Stimulated activated naive CD8-positive, alpha-beta T cell treated with anti-CD3 and anti-CD28 coated beads, Interleukin-15, Interleukin-2, amounts not matched to agents 100 ng/mL and 50 ng/mL, for 24 hours (primary cell): ENCODE measurements around the gene CAPN15.

Experiments used
- H3K27ac Mint-ChIP-seq: one replicate; pipeline ENCODE4 v1.8.0; 2021; ENCODE audit warnings: mild to moderate bottlenecking, mixed read lengths
- H3K27me3 Mint-ChIP-seq: one replicate; pipeline ENCODE4 v1.8.0; 2021; ENCODE audit warnings: mixed read lengths
- H3K36me3 Mint-ChIP-seq: one replicate; pipeline ENCODE4 v1.8.0; 2021; ENCODE audit warnings: low read depth, mixed read lengths
- H3K4me1 Mint-ChIP-seq: one replicate; pipeline ENCODE4 v1.8.0; 2021; ENCODE audit warnings: low read depth, mixed read lengths
- H3K4me3 Mint-ChIP-seq: one replicate; pipeline ENCODE4 v1.8.0; 2021; ENCODE audit warnings: mild to moderate bottlenecking, mixed read lengths
- H3K9me3 Mint-ChIP-seq: one replicate; pipeline ENCODE4 v1.8.0; 2021; ENCODE audit warnings: mixed read lengths

The CAPN15 gene

GRCh38 chr16:516301-516700, 11.2 kb upstream of the CAPN15 start:
- no peaks in the 10 kb centered on the region for H3K36me3 Mint-ChIP-seq
- no peak overlapping the region for H3K4me3 Mint-ChIP-seq
- no peaks in the 10 kb centered on the region for H3K27me3 Mint-ChIP-seq
- no peaks in the 10 kb centered on the region for H3K4me1 Mint-ChIP-seq
- H3K9me3 Mint-ChIP-seq, result no peaks in the 10 kb centered on the region
- H3K27ac Mint-ChIP-seq, result no peak overlapping the region

- no peak overlapping the region for H3K4me3 Mint-ChIP-seq
- H3K4me1 Mint-ChIP-seq, result peaks cover 10% of the 10 kb centered on the region
- no peaks in the 10 kb centered on the region for H3K9me3 Mint-ChIP-seq
- no peaks in the 10 kb centered on the region for H3K27me3 Mint-ChIP-seq
- H3K27ac Mint-ChIP-seq, result no peak overlapping the region
- no peaks in the 10 kb centered on the region for H3K36me3 Mint-ChIP-seq
These were observed 8.7 kb upstream of the CAPN15 start for GRCh38 chr16:518858-519257.

DNA sequence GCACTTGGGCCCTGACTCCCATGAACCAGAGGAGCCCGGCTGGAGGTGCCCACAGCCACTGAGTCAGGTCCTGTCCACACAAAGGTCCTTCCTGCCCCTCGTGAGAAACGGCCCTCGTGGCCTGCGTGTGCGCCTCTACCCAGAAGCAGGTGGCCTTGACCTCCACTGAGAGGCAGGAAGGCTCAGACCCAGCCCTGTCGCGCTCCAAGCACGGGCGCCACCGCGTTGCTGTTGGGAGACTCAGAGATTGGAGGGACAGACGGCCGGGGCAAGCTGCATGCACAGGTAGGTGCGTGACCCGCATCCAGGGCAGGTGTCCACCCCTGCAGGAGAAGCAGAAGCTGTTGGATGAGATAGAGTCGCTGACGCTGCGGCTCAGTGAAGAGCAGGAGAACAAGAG, 8.1 kb upstream of the CAPN15 start:
- H3K27me3 Mint-ChIP-seq, result no peaks in the 10 kb centered on the region
- no peak overlapping the region for H3K27ac Mint-ChIP-seq
- H3K36me3 Mint-ChIP-seq, result no peaks in the 10 kb centered on the region
- peaks cover 16% of the 10 kb centered on the region for H3K4me1 Mint-ChIP-seq
- no peak overlapping the region for H3K4me3 Mint-ChIP-seq
- H3K9me3 Mint-ChIP-seq, result no peaks in the 10 kb centered on the region

GRCh38 chr16:519841-520687, 7.4 kb upstream of the CAPN15 start:
- Mint-ChIP-seq H3K4me3 (no peak overlapping the region), H3K27ac (no peak overlapping the region), H3K36me3 (no peaks in the 10 kb centered on the region), H3K9me3 (no peaks in the 10 kb centered on the region), H3K27me3 (no peaks in the 10 kb centered on the region), H3K4me1 (peaks cover 22% of the 10 kb centered on the region)

DNA sequence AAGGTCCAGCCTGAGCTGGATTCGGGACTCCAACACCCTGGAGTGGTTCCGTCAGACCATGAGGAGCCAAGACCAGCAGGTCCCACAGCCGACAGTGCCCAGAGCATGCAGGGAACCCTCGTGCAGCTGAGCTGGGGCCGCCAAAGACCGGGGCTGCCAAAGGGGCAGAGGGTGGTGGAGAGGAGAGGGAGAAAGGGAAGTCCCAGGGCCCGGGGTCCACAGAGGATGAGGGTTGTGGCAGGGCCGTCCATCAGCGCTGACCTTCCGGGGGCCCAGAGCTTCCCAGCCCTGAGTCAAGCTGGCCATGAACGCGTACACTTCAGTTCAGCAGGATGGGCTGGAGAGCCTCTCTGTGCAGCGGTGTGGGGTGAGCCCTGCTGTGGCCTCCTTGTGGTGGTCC, 6.7 kb upstream of the CAPN15 start:
- Mint-ChIP-seq H3K27me3 (no peaks in the 10 kb centered on the region), H3K4me1 (peaks cover 30% of the 10 kb centered on the region), H3K9me3 (no peaks in the 10 kb centered on the region), H3K4me3 (no peak overlapping the region), H3K27ac (no peak overlapping the region), H3K36me3 (peaks cover 4% of the 10 kb centered on the region)

- Mint-ChIP-seq H3K27me3 (no peaks in the 10 kb centered on the region), H3K27ac (no peak overlapping the region), H3K36me3 (peaks cover 4% of the 10 kb centered on the region), H3K9me3 (no peaks in the 10 kb centered on the region), H3K4me1 (peaks cover 37% of the 10 kb centered on the region), H3K4me3 (no peak overlapping the region)
These were observed 5.9 kb upstream of the CAPN15 start for GRCh38 chr16:521381-522210.

DNA sequence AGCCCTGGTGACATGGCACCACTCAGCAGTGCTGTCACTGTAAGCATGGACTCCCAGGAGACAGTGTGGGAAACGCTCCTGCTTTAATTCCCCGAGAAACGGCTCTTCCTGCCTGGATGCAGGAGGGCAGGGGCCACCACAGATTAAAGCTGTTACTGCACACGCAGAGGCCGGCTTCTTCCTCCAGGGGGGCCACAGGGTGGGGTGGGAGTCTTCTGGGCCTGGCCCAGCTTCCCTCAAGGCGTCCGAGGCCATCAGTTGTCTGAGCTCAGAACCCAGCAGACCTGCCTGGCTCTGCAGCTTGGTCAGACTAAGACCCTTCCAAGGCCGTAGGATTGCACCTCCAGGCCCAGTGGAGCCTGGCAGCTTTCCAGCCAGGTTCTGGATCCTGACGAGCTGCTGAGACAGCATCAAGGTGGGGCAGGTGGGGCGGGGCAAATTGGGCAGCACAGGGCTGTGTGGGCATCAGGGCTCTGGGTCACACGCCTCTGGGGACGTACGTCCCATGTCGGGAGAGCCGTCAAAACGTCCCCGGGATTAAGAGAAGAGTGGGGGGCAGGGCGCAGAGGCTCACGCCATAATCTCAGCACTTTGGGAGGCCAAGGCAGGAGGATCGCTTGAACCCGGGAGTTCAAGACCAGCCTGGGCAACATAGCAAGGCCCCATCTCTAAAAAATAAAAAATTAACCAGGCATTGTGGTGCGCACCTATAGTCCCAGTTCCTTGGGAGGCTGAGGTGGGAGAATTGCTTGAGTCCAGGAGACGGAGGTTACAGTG, 5.0 kb upstream of the CAPN15 start:
- H3K4me1 Mint-ChIP-seq, result peaks cover 38% of the 10 kb centered on the region
- H3K27me3 Mint-ChIP-seq, result no peaks in the 10 kb centered on the region
- H3K27ac Mint-ChIP-seq, result no peak overlapping the region
- H3K9me3 Mint-ChIP-seq, result no peaks in the 10 kb centered on the region
- no peak overlapping the region for H3K4me3 Mint-ChIP-seq
- peaks cover 4% of the 10 kb centered on the region for H3K36me3 Mint-ChIP-seq

DNA sequence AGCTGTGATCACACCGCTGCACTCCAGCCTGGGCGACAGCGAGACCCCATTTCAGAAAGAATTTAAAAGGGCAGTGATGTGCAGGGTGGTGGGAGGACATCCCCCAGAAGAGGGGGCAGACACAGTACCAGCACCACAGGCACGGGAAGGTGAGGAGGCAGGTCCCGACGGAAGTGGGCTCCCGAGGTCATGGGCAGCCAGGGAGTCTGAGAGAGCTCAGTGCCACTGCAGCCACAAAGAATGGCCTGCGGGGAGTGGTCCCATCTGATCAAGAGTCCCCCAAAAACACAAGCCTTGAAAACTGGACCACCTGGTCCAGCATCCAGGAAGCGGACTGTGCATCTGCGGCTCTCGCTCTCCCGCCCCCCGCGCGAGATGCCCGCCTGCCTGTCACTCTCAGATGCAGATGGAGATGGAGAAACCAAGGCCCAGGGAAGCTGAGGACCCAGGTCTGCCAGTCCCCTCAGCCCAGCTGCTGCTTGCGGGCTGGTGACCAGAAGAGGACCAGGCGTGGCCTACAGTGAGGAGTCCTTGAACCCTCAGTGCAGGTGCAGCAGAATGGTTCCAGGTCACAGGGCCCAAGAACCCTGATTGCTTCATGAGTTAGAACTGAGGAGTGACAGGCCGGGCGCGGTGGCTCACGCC, 4.3 kb upstream of the CAPN15 start:
- H3K9me3 Mint-ChIP-seq, result no peaks in the 10 kb centered on the region
- peaks cover 38% of the 10 kb centered on the region for H3K4me1 Mint-ChIP-seq
- no peaks in the 10 kb centered on the region for H3K27me3 Mint-ChIP-seq
- H3K36me3 Mint-ChIP-seq, result peaks cover 4% of the 10 kb centered on the region
- H3K4me3 Mint-ChIP-seq, result no peak overlapping the region
- H3K27ac Mint-ChIP-seq, result no peak overlapping the region

GRCh38 chr16:524274-525040, 3.1 kb upstream of the CAPN15 start:
- H3K9me3 Mint-ChIP-seq, result no peaks in the 10 kb centered on the region
- peaks cover 4% of the 10 kb centered on the region for H3K36me3 Mint-ChIP-seq
- H3K4me3 Mint-ChIP-seq, result peak overlapping the region; percentile 96
- peak overlapping the region; percentile 100 for H3K27ac Mint-ChIP-seq
- peaks cover 46% of the 10 kb centered on the region for H3K4me1 Mint-ChIP-seq
- H3K27me3 Mint-ChIP-seq, result no peaks in the 10 kb centered on the region

DNA sequence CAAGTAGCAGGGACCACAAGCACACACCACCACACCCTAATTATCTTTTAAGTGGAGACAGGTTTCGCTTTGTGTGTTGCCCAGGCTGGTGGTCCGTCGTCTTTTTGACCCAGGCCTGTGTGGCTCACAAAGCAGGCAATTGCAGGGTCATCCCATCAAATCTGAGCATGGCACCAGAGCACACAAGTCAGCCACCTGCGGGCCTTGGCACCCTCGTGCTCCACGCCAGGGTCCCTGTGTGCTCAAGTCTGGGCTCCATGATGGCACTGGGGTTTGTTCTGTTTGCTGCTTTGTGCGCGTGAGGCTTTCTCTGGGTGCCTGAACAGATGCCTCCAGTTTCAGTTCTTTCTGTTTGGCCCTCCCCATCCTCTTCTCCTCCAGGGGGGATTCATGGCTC, 2.4 kb upstream of the CAPN15 start:
- peak overlapping the region; percentile 100 for H3K27ac Mint-ChIP-seq
- no peaks in the 10 kb centered on the region for H3K27me3 Mint-ChIP-seq
- peaks cover 52% of the 10 kb centered on the region for H3K4me1 Mint-ChIP-seq
- H3K9me3 Mint-ChIP-seq, result no peaks in the 10 kb centered on the region
- H3K4me3 Mint-ChIP-seq, result peak overlapping the region; percentile 96
- H3K36me3 Mint-ChIP-seq, result peaks cover 4% of the 10 kb centered on the region

DNA sequence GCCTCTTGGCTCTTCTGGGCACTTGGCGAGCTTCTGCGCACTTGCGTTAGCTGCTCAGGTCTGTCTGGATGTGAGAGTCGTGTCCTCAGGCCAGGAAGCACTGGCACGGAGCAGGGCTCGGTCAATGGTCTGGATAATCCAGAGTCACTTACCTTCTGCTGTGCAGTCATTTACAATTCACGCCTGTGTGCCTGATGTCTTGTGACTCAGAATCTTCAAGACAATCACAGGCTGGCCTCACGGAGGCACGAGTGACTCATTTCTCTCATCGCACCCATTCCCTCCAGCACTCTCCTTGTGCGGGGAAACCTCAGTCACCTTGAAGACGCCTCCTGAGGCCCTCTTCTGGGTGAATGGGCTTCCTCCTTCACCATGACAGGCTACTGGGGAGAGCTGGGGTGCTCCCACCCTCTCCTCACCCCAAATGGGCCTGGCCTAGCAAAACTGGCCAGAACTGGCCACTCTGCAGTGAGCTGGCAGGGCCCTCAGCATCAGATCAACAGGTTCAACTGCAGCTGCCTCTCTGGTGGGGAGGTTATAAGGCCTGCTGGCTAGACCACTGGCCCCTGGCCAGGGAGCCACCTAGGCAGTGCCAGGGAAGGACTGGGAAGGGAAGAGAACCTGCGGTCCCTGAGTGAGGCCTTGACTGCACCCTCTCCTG, 1.9 kb upstream of the CAPN15 start:
- Mint-ChIP-seq H3K4me3 (peak overlapping the region; percentile 96), H3K9me3 (no peaks in the 10 kb centered on the region), H3K27me3 (no peaks in the 10 kb centered on the region), H3K4me1 (peaks cover 58% of the 10 kb centered on the region), H3K36me3 (peaks cover 4% of the 10 kb centered on the region), H3K27ac (peak overlapping the region; percentile 100)

- H3K27ac Mint-ChIP-seq, result peak overlapping the region; percentile 100
- H3K4me3 Mint-ChIP-seq, result peak overlapping the region; percentile 96
- H3K4me1 Mint-ChIP-seq, result peaks cover 59% of the 10 kb centered on the region
- H3K36me3 Mint-ChIP-seq, result peaks cover 4% of the 10 kb centered on the region
- H3K27me3 Mint-ChIP-seq, result no peaks in the 10 kb centered on the region
- H3K9me3 Mint-ChIP-seq, result no peaks in the 10 kb centered on the region
These were observed 1.1 kb upstream of the CAPN15 start for GRCh38 chr16:526181-527014.
